Activated T-cell treated with anti-CD3 and anti-CD28 coated beads, Interleukin-2, amount 50 U/mL, for 48 hours (primary cell): ENCODE measurements around the gene EID2.
A peak's percentile ranks its signal among the peaks of the same experiment; 100 is the strongest.

ENCODE experiments used
- DNase-seq, 2 experiments: peaks; one replicate each; pipeline ENCODE4 v3.0.0-alpha.2; 2020

The EID2 gene

GRCh38 chr19:39500543-39500942, 39.4 kb downstream of the EID2 start:
- no peak for DNase-seq

GRCh38 chr19:39499932-39500331, 40.0 kb downstream of the EID2 start:
- DNase-seq = no peak

- DNase-seq = peak in 1 of 2 experiments; percentile 54
Measured at GRCh38 chr19:39498798-39499642, 40.9 kb downstream of the EID2 start, which contains the start of gene DLL3. TSS of gene DLL3 (plus strand) at chr19:39498947. CDS start at chr19:39498975, 28 bp downstream.

- peak in 1 of 2 experiments; percentile 52 for DNase-seq
Measured at GRCh38 chr19:39497996-39498797, 41.8 kb downstream of the EID2 start.

- DNase-seq = no peak
Measured at GRCh38 chr19:39497701-39497995, 42.3 kb downstream of the EID2 start.

- no peak for DNase-seq
Measured at GRCh38 chr19:39496063-39496462, 43.9 kb downstream of the EID2 start.

- DNase-seq = no peak
Measured at GRCh38 chr19:39494661-39495060, 45.3 kb downstream of the EID2 start.

GRCh38 chr19:39492788-39493187, 47.2 kb downstream of the EID2 start:
- DNase-seq = no peak

- no peak for DNase-seq
Measured at GRCh38 chr19:39492225-39492624, 47.7 kb downstream of the EID2 start.

GRCh38 chr19:39489756-39490155, 50.2 kb downstream of the EID2 start:
- DNase-seq = no peak
